ENCODE data around the gene TNRC6C.

The TNRC6C gene

GRCh38 chr17:78124081-78124835, 165.8 kb downstream of the TNRC6C start:
- DNase-seq (ENCODE audit: low read depth): no peak
- TF ChIP-seq CTCF (IDR thresholded peaks at IDR 0.05; ENCODE audit: control insufficient read depth, extremely low read depth, insufficient read depth): no peak

GRCh38 chr17:78124836-78125137, 166.3 kb downstream of the TNRC6C start:
- no peak for DNase-seq (ENCODE audit: low read depth)
- no peak overlapping the region for H3K4me3 ChIP-seq (ENCODE audit: low read depth, low read length)

More at GRCh38 chr17:78124081-78124835, 165.8 kb downstream of the TNRC6C start:
- H3K4me3 ChIP-seq (ENCODE audit: low read depth, low read length): no peak overlapping the region

DNA sequence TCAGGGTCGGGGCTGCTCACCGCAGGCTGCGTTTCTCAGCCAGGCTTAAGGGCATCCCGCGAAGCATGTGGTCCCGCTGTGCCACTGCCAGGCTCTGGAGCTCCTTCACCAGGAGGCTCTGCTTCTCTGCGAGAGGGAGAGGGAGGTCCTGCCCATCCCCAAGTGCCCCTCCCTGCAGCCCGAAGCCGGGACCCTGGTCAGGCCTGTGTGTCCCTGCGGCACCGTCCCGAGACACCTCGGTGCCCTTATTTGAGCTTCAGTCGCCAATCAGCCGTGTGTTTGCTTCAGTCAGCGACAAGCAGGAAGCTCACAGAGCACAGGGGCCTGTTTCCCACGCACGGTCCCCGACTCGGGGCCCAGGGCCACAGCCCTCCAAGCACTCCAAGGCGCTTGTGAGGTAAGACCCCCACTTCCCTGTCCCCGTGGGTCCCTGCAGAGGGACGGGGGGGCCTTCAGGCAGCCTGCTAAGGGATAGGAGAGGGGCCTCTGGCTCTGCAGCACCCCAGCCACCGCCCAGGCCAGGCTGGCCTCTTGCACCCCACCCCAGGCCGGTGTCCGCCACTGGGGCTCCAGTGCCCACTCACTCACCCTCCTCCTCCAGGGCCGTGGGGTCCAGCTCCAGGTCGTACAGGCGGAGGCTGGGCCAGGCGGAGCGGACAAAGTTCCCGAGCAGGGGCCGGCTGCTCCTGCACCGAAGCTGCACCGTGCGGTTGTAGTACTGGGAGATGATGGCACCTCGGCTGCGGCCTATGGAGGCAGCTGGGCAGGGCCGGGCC, 166.8 kb downstream of the TNRC6C start:
- DNase-seq (ENCODE audit: low read depth): no peak
- no peak for TF ChIP-seq CTCF (IDR thresholded peaks at IDR 0.05; ENCODE audit: control insufficient read depth, extremely low read depth, insufficient read depth)
- no peak overlapping the region for H3K4me3 ChIP-seq (ENCODE audit: low read depth, low read length)

More at GRCh38 chr17:78124836-78125137, 166.3 kb downstream of the TNRC6C start:
- TF ChIP-seq CTCF (IDR thresholded peaks at IDR 0.05; ENCODE audit: control insufficient read depth, extremely low read depth, insufficient read depth): no peak

DNA sequence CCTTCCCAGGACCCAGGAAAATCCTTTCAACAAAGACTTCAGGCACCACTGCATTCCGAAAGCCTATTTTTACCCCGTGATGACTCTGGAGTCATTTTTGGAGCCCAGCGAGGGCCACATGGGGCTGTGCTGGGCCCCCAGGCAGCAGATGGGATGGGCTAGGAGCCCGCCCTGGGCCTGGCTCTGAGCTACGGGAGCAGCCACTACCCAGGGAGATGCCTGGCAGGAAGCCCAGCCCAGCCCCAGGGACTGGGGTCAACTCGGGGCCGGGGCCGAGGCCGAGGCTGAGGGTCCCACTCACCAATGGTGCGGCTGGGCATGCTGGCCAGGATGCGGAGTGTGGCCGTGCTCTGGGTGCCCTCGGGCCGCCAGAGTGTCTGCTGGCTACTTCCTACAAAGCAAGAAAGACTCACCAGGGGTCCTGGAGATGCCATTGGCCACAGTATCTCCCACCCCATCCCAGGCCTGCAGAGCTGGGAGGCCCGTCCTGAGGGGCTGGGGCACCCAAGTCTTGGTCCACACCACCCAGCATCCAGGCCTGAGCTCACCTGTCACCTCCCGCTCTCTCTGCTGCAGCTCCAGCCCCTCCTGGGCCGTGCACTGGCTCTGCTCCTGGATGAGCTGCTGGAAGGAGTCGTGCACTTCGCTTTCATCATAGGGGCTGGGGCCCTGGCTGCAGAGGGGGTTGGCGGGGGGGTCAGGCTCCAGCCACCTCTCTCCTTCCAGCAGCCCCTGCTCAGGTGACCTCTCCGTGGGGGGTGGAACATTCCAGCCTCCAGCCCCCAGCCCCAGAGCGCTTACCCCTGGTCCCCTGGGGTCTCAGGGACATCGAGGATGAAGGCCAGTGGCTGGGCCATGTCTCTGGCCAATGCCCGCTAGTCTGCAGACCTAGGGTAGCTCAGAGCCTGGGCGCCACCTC, 167.7 kb downstream of the TNRC6C start:
- TF ChIP-seq CTCF (IDR thresholded peaks at IDR 0.05; ENCODE audit: control insufficient read depth, extremely low read depth, insufficient read depth): no peak
- no peak overlapping the region for H3K4me3 ChIP-seq (ENCODE audit: low read depth, low read length)
- DNase-seq (ENCODE audit: low read depth): no peak

DNA sequence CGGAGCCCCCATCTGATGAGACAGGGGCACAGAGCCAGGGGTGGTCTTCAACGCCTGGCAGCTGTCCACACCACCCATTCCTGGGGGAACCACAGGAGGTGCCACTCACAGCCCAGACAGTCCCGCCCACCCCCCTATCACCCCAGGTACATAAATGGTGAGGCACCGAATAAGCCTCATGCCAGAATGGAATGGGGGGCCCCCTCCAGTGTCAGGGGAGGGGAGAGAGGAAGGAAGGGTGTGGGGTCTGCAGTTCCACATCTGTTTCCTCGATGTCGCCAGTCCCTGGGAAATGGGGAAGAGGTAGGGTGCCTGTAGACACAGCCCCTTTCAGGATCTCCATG, 168.4 kb downstream of the TNRC6C start:
- no peak for DNase-seq (ENCODE audit: low read depth)
- H3K4me3 ChIP-seq (ENCODE audit: low read depth, low read length): peak overlapping the region; percentile 84
- no peak for TF ChIP-seq CTCF (IDR thresholded peaks at IDR 0.05; ENCODE audit: control insufficient read depth, extremely low read depth, insufficient read depth)

- no peak for TF ChIP-seq CTCF (IDR thresholded peaks at IDR 0.05; ENCODE audit: control insufficient read depth, extremely low read depth, insufficient read depth)
- DNase-seq (ENCODE audit: low read depth): no peak
- H3K4me3 ChIP-seq (ENCODE audit: low read depth, low read length): peak overlapping the region; percentile 84
Observed at GRCh38 chr17:78127239-78127887, 168.9 kb downstream of the TNRC6C start.

Data from LNCaP clone FGC (cell line).